ENCODE measurements around the gene LRRC2.

- TF ChIP-seq POLR2A (IDR thresholded peaks at IDR 0.05) (no peak), CTCF (IDR thresholded peaks at IDR 0.05) (no peak), POLR2AphosphoS5 (IDR thresholded peaks at IDR 0.05) (no peak), EP300 (IDR thresholded peaks at IDR 0.05) (no peak)
Measured at GRCh38 chr3:46614431-46614830, 48.3 kb upstream of the LRRC2 start.
